Brain pericyte (primary cell): ENCODE results near the gene GPC5.
"Not testable (repeated sequence)": the region's sequence is repeated elsewhere in the genome, so short reads cannot be mapped to it uniquely, and the experiment has no call there.

ENCODE experiments used
- DNase-seq: peaks from one replicate; pipeline ENCODE4 v3.0.0-alpha.2; 2012; ENCODE audit warnings: low read depth, low spot score

Gene GPC5

DNA sequence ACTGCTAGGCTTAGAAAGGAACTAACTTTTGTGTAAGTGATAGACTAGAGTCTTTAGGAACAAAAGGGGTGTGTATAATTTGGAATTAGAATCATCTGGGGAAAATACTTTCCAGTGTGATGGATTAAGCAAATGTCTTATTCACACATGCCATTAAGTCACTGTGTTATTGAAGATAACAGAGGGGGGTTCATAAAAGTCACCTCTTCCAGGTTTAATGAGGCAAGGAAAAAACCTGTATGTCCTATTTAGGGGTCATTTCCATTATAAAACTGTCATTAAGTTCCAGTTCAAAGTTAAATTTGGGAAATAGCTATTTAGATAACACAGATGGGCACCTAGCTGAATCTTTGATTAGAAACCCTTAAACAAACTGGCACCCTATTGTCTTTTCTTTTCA is 1323.2 kb downstream of the GPC5 start:
- no peak for DNase-seq

DNA sequence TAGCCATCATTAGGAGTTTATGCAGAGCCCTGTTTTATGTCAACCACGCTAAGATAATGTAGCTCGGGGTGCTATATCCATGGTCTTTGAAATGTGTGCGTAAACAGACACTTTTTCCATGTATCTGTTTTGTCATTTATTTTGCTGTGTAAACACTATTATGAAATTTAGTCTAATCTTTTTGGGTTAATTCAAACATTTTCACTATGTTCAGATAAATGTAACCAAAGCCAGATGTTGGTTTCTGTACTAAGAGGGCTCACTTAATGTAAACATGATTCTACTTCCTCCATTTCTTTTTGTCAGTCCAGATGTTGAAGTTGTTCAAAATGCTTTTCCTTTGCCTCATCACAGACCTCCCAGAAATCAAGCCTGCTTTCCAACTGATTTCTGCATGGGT is 1328.7 kb downstream of the GPC5 start:
- no peak for DNase-seq

DNA sequence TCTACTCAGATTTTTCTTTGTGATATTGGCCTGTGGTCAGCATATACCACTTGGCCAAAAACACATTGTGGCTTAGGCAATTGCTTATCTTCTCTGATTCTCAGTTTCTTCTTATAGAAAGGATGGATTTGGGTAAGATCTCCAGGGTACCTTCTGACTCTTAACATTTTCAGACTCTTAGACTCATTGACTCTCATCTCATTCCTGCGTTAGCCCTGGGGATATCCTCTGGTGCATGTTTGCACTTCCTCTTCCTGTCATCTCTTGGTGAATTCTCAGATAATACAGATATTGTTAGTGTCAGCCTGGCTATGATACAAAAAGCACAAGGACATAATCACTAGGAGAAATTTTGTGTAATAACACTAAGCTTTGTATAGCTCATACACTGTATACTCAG is 1335.6 kb downstream of the GPC5 start:
- DNase-seq: no peak

DNA sequence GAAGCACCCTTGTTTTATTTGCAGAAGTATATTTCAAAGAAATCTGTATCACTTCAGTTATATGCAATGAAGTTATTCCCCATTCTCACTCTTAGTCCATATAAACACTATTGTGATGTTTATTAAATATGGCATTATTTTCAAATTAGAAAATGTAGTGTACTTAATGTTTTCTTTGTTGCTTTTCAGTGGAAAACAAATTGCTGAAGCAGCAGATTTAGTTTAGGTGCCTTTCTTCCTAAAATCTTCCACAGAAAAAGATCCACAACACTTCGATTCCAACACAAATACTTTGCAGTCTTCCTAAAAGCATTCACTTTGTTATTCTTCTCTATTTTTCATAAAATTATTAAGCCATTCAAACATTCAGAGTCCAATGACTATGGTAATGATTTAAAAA is 1336.1 kb downstream of the GPC5 start:
- DNase-seq: no peak

DNA sequence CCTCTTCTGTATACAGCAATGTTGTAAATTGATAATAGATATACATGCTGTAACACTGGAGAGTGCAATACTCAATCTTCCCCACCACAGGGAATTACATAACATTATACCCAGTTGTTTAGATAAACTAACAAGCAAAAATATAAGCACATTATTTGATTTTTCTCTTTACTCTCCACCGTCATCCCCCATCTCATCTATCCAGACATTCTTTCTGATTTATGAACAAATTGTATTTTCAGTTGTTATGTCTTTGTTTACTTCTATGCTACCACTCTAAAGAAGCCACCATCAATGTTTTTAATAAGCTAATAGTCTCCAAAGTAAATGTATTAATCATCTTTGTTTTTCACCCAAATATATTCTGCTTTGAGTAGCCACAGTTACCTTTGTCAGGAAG is 1337.5 kb downstream of the GPC5 start:
- DNase-seq: no peak

DNA sequence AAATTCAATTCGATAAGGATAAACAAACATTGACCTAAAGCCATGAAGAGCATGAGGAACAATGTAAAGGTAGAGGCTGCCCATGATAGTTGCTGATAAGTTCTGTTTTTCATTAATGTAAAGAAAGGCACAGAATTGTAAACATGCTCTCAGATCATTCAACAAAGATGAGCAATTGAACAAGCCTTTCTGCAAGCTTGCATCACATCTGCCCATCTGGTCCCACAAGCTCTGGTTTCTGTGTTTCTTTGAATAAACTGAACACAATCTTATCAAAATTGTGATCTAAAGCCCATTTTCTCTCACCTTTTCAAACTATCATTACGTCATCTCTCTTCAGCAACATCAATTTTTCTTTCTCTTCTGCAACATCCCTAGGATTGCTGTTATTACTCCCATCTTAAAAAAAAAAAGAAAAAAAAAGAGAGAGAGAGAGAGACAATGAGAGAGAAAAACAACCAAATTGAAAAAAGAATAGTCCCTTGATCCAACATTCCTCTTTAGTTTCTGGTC is 1340.9 kb downstream of the GPC5 start:
- DNase-seq: no peak

DNA sequence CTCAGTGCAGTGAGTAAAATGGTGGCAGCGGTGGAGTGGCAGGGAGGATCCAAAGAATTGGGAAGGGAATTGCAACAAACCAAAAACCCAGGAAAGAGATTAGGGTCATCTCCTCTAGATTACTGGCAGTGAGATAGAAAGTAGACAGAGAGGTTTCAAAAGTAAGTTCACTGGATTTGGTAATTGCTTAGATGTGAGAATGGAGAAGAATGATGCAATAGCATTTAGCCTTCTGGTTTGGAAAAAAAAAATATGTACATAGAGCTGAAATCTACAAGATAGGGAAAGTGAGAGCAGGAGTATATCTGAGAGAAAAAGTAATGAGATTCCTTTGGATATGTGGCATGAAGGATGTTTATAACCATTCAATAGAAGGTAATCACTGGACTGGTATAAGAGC is 1345.6 kb downstream of the GPC5 start:
- DNase-seq: no peak

DNA sequence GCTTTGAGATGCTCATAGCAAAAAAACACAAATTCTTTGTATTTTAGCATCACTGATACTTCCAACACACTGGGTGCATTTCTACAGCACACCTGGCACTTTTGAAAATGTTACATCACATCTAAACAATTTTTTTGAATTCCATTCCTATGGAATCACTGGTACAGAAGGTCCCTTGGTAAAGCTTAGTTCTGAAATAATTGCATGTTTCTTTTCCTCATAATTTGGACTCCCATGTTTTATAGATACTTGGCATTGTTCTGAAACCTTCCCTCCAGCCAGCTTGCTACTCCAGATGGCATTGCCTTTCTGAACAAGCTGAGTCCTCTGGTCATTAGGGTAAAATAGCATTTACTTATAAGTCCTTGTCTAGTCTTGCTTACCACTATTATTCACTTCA is 1346.8 kb downstream of the GPC5 start:
- no peak for DNase-seq

DNA sequence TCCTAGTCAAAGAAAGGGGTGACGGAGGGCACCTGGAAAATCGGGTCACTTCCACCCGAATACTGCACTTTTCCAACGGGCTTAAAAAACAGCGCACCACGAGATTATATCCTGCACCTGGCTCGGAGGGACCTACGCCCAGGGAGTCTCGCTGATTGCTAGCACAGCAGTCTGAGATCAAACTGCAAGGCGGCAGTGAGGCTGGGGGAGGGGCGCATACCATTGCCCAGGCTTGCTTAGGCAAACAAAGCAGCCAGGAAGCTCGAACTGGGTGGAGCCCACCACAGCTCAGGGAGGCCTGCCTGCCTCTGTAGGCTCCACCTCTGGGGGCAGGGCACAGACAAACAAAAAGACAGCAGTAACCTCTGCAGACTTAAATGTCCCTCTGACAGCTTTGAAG is 1354.3 kb downstream of the GPC5 start:
- not testable (repeated sequence) for DNase-seq

DNA sequence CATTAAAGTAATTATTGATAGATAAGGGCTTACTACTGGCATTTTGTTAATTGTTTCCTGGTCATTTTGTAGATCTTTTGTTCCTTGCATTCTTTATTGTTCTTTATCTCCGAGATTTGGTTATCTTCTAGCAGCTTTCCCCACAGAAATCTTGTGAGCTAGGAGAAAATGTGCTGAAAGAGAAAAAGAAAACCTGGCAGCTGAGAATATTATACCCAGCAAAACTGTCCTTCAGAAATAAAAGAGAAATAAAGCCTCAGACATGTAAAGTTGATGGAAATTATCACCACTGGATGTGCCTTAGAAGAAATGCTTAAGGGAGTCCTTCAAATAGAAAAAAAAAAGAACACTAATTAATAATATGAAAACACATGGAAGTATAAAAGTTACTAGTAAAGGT is 1363.3 kb downstream of the GPC5 start:
- no peak for DNase-seq

DNA sequence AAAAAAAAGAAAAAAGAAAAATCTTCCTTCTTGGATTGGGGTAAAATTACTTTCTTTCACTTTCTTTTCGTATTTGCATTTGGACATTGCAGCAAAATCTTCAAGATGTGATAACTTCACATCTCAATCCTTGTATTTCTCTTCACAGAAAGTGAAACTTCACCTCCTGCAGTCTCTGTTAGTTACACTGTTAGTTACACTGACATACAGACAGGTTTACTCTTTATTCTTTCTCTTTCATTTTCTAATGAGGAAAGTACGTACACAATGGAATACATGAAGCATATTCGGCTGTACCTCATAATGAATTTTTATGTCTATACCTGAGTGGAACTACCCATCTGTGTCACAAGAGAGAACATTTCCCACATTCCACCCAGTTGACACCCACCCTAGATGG is 1369.0 kb downstream of the GPC5 start:
- no peak for DNase-seq

DNA sequence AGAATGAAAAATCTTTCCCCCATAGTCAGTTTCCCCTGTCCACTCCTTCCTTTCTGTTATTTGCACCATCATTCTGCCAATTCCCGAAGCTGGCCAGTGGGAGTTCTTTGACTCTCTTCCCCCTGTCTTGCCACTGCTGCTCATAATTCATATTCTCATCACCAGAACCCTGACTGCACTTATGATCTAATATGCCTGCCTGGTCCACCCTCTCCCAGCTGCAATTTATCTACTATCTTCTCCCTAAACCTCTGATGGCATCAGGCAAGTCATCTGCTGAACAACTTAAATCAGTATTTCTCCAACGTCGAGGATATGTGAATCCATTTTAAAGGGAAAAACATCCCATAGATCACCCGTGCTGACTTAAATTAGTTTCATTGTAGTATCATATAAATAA is 1370.2 kb downstream of the GPC5 start:
- DNase-seq: no peak

DNA sequence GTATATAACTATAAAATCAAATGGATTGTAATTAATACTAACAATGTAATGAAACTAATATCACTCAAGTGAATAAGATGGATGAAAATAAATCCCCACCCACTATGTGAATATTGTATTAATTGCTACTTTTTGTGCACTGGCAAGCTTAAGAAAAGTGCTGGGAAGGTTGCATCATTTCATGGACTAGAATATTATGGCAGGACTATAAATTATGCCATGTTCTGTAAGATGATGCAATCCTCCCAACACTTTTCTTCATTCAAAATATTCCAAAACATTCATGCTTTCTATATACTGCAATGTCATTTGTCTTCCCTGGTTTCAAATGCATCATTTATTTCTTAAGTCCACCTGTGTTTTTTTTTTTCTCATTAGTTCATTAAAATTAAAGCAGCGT is 1370.6 kb downstream of the GPC5 start:
- no peak for DNase-seq

DNA sequence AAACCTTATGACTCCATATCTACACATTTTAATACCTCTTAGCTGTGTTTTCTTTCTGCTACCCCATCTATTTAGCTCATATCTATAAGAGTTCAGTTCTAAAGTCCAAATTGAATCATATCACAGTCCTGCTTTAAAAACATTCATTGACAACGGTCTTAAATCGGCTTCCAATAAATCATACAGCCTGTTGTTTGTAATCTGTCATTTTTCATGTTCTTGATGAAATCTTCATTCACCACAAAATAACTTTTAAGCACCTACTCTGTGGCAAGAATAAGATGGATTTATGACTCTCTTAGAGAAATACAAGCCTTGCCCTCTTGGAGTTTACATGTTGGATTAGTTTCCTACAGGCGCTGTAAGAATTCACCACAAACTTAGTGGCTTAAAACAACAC is 1377.2 kb downstream of the GPC5 start:
- DNase-seq: no peak

DNA sequence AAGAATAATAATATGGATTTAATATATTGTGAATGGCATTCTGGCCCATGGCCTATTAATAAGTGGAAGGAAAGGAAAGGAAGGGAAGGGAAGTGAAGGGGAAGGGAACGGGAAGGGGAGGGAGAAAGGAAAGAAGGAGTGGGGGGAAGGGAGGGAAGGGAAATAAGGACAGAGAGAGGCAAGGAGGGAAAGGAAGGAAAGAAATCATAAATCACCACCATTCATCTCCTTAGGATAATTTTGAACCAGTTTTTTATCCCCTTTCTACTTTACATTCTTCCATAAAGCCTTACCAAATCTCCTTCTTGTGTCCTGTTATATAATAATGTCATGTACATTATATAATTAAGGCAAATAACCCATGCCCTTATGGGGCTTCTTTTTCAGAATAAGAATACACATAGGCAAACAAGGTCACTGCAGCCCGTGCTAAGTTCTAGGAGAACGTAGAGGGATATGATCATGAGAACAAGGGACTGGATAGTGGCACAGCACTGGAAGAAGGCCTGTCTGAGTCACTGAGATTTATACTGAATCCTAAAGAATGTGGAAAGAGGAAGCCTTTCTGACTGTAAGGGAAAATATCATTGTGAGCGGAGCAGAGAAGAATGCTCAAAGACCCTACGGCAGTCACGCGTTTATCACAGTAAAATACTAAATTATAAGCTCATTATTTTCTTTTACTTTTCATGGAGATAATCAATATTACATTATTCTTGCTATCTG is 1383.7 kb downstream of the GPC5 start:
- DNase-seq: no peak

DNA sequence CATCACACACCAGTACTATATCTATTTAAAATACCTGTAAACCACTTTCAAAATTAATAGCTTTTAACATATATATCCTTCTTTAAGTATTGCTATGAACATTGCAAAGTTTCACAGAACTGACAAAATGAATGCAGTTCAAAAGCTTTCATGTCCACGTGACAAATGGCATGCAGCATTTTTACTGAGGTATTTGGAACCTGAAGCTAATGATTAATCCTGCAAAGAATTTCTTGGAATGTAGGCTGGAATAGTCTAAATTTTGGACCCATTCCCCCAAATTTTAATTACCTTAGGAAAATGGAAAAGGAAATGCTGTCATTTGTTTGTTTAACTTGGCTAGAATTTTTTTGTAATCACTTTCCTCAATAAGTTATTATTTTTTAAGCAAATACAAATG is 1404.4 kb downstream of the GPC5 start:
- no peak for DNase-seq

DNA sequence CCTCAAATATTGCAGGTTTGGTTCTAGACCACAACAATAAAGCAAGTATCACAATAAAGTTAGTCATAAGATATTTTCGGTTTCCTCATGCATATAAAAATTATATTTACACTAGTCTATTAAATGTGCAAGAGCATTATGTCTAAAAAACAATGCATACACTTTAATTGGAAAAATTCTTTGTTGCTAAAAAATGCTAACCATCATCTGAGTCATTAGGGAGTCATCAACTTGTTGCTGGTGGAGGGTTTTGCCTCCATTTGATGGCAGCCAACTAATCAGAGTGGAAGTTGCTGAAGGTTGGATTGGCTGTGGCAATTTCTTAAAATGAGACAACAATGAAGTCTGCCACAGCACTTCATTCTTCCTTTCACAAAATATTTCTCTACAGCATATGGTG is 1405.9 kb downstream of the GPC5 start:
- DNase-seq: no peak

DNA sequence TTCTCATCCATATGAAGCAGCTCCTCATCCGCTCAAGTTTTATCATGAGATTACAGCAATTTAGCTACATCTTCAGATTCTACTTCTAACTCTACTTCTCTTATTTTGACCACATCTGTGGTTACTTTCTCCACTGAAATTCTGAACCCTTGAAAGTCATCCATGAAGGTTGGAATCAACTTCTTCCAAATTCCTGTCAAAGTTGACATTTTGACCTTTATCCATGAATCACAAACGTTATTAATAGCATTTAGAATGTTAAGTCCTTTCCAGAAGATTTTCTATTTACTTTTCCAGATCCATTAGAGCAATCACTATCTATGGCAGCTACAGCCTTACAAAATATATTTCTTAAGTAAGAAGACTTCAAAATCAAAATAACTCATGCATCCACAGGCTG is 1406.5 kb downstream of the GPC5 start:
- DNase-seq: no peak

DNA sequence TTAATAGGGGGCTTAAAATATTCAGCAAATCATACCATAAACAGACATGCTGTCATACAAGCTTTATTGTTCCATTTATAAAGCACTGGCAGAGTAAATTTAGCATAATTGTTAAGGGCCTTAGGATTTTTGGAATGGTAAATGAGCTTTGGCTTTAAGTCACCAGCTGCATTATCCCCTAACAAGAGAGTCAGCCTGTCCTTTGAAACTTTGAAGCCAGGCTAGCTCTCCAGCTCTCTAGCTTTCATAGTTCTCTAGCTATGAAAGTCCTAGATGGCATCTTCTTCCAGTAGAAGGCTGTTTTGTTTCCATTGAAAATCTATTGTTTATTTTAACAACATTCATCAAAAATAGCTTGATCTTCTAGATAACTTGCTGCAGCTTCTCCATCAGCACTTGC is 1407.3 kb downstream of the GPC5 start:
- DNase-seq: no peak

DNA sequence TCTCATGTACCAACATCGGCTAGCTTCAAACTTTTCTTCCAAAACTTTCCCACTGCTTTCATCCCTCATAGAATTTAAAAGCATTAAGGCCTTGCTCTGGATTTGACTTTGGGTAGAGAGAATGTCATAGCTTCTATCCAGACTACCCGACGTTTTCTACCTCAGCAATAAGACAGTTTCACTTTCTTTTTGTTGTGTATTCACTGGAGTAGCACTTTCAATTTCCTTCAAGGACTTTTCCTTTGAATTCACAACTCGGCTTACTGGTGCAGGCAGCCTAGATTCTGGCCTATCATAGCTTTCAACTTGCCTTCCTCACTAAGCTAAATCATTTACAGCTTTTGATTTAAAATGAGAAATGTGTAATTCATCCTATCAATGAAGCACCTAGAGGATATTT is 1407.8 kb downstream of the GPC5 start:
- no peak for DNase-seq

DNA sequence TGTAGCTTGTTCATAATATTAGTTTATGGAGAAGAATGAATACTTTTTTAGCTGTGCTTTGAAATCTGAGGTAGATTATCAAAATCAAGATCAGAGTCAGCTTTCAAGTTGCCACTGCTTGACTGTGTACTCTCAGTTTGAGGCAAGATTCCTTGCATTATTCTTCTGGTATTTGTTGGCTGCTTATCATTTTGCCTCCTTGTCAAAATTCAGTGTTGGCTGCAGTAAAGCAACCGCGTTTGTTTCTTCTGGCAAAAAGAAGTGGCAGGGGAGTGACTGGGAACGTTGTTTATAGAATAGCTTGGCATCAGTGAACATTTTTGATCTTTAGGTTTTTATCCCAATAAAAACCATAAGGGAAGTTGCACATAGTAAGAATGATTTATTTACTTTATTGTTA is 1408.9 kb downstream of the GPC5 start:
- DNase-seq: no peak

DNA sequence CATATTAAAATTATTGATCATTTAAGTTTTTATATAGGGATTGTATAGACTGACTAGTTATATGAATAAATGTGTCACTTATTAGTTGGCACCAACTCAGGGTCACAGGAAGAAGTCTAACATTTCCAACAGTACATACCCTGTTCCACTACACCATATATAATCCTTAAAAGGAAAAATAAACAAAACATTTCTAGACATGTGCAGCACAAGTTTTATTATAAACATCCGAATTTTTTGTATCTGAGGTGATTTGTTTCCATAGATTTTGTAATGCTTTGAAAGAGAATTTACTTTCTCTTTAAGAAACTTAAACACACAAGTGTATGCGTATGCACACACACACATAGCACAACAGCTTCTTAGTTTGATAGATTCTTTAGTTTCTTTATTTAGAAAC is 1409.5 kb downstream of the GPC5 start:
- DNase-seq: no peak

DNA sequence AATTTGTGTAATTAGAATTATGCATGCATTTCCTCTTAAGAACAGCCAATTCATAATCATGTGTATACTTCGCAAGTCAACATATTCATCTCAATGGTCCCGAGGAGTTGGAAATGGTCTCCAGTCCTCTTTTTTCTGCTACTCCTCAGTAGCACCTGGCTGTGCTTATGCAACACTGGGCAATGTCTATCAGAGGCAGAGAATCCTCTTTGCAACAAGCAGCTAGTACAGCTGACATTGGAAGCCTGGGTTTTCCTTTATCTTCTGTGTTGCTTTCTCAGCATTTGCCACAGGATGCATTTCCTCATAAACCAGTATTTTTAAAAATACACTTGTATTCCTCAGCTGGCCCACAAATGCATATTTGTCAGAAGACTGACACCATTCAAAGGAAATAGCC is 1422.9 kb downstream of the GPC5 start:
- no peak for DNase-seq

DNA sequence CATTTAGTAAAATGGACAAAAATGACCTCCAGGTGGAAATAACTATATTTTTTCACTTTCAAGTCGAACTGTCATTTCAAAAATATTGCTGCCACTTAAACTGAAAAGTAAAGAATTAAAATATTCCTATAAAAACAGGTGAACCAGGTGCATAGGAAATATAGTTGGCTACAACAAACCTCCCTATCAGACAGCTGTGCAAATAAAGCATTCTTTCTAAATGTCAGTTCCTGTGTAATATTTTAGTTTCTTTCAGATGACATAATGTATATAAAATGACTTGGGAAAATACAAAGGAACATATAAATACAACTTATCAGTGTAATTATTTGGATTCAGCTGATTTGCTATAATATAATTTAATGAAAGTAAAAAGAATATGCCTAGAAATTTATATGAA is 1424.6 kb downstream of the GPC5 start:
- no peak for DNase-seq
